HG03280 (cell line): ENCODE measurements around the gene ZNF763.
"Not testable (repeated sequence)": the region's sequence is repeated elsewhere in the genome, so short reads cannot be mapped to it uniquely, and the experiment has no call there.

Experiments used
- ATAC-seq: cut with Tn5 transposase; IDR thresholded peaks from one replicate; pipeline ENCODE4 v1.9.1; 2021; ENCODE audit warnings: mild to moderate bottlenecking, moderate library complexity; ENCODE audit not compliant: unreplicated experiment

Gene ZNF763

DNA sequence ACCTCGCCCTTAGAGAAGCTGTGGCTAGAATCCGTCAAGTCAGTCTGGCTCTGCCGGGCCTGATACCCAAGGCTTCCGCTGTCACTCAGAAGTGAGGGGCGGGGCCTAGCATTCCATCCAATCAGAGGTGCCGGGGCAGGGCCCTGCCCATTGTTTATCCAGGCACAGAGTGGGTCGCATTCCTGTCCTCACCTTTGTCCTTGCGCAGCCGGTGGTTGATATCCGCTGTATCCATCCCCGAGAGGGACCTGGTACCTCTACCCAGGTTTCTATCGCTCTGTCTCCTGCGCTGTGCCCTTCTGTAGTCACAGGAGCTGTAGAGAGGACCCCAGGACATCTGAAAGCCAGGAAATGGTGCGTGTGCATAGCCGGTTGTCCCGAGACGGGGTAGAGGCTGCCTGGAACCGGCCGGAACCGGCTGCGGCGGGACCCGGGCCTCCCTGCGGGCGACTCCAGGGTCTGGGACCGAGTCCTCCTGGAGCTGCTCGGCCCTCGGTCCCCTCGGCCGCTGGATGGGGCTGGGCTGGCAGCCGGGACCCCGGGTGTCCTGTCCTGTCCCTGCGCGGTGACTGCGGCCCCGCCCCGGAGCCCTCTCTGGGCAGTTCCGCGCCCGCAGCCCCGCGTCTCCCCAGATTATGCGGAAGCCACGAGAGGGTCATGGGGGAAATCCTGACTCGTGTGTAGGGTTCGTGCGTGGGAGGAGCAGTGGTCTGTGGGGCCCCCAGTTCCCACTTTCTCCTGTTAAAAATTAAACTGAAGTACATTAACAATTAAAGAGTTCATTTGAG, at the start of gene ZNF763:
Gene ZNF763, plus strand, starts transcription at position 183 of the 788 bp plus-strand sequence. Its CDS starts 169 bp downstream, at position 352.
- ATAC-seq, result peak; percentile 94

DNA sequence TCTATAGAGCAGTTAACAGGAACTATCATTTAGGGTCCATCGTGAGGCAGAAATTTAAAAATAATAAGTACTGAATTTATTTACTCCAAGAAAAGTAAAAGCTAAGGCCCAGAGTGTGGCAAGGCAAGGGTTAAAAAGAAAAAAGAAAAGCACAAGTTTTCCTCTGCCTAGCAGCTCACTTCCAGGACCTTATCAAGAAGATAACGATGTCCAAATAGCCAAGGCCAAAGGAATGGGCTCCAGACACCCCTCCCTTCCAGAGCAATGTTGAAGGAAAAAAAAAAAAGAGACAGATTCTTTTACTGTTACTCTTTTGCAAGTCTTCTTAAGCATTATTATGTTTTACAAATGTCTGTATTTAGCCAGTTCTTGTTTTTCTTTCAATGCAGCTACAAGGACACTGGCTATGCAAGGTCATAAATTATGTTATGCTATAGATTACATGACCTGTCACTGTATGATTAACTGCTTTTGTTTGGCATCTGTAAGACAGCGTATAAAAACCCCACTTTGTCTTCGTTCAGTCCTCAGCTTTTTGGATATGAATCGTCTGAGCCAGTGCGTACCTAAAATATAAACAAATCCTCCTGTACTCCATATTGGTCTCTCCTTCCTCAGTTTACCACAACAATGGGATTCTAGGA, 42.9 kb upstream of the ZNF763 start:
- ATAC-seq, result no peak

DNA sequence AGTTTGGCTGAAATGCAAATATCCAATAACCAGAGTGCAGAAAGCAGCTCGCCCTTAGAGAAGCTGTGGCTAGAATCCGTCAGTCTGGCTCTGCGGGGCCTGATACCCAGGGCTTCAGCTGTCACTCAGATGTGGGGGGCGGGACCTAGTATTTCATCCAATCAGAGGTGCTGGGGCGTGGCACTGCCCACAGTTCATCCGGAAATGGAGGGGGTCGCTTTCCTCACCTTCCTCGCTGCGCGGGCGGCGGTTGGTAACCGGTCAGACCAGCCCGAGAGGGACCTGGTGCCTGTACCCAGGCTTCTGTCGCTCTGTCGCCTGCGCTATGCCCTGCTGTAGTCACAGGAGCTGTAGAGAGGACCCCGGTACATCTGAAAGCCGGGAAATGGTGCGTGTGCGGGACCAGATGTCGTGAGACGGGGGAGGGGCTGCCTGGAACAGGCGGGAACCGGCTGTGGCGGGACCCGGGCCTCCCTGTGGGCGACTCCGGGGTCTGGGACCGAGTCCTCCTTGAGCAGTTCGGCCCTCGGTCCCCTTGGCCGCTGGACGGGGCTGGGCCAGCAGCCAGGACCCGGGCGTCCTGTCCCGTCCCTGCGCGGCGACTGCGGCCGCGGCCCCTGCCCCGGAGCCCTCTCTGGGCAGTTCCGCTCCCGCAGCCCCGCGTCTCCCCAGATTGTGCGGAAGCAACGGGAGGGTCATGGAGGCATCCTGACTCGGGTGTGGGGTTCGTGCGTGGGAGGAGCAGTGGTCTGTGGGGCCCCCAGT, 39.8 kb upstream of the ZNF763 start, which contains the start of gene ZNF700:
Gene ZNF700, plus strand, starts transcription at position 222 of the 765 bp plus-strand sequence. Its CDS starts 104 bp downstream, at position 326.
- peak; percentile 94 for ATAC-seq

DNA sequence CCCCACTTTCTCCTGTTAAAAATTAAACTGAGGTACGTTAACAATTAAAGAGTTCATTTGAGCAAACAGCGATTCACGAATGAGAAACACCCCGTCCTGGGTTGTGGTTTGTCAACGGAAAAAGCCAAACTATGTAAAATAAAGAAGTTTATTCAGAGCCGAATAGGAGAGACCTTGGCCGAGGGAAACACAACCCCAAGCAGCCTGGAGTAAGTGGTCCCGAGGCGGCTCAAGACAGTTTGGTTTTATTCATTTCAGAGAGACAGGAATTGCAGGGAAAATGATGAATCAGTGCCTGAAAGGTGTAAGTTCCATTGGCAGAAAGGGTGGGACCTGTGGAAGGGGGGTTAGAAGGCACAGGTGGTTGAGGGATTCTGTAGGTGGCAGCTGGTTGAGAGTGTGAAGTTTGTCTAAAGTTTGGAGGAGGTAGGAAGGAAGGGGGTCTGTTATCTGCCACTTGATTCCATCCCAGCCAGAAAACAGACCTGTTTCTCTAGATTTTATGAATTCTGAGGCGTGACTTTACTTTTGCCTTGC, 39.1 kb upstream of the ZNF763 start:
- ATAC-seq, result not testable (repeated sequence)

DNA sequence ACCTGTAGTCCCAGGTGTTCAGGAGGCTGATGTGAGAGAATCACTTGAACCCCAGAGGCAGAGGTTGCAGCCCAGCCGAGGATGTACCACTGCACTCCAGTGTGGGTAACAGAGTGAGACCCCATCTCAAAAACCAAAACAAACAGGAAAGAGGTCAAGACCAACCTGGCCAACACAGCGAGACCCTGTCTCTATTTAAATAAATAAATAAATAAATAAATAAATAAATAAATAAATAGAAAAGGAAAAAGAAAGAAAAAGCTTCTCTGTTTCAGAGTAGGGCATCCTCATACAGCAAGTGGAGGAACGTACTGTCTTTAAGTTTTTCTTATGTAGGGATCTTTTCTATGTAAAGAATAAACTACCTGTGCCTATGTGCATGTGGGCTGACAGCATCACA, 37.6 kb upstream of the ZNF763 start:
- no peak for ATAC-seq

DNA sequence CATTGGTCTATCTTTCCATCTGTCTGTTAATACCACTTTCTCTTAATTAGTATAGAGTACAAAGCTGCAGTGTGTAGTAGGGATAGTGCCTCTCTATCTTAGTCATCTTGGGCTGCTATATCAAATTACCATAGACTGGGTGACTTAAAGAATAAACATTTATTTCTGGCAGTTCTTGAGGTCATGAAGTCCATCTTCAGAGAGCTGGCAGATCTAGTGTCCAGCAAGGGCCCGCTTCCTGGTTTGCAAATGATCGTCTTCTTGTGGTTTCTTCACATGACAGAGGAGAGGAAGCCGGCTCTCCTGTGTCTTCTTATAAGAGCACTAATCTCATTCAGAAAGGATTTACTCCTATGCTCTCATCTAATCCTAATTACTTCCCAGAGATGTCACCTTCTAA, 33.8 kb upstream of the ZNF763 start:
- ATAC-seq, result no peak

DNA sequence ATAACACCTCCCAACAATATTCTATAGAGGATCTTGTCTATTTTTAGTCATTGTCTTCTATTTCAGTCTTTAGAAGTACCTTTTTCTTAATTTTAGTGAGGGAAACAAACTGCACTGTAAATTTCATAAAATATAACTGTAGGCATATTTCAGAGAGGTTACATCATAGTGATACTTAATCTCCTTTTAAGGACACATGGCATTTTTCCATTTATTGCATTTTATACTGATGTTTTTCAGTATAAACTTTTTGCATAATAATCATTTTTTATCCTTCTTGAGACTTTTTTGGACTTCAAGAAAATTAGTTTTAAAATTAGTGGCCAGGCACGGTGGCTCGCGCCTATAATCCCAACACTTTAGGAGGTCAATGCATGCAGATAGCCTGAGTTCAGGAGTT, 33.3 kb upstream of the ZNF763 start:
- ATAC-seq, result no peak

DNA sequence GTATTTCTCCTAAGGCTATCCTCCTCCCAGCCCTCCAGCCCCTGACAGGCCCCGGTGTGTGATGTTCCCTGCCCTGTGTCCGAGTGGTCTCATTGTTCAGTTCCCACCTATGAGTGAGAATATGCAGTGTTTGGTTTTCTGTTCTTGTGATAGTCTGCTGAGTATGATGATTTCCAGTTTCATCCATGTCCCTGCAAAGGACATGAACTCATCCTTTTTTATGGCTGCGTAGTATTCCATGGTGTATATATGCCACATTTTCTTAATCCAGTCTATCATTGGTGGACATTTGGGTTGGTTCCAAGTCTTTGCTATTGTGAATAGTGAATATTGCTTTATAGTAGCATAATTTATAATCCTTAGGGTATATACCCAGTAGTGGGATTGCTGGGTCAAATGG, 29.0 kb upstream of the ZNF763 start:
- ATAC-seq, result not testable (repeated sequence)

DNA sequence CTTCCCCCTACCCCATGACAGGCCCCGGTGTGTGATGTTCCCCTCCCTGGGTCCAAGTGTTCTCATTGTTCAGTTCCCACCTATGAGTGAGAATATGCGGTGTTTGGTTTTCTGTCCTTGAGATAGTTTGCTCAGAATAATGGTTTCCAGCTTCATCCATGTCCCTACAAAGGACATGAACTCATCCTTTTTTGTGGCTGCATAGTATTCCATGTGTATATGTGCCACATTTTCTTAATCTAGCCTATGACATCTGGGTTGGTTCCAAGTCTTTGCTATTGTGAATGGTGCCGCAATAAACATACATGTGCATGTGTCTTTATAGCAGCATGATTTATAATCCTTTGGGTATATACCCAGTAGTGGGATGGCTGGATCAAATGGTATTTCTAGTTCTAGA, 26.5 kb upstream of the ZNF763 start:
- not testable (repeated sequence) for ATAC-seq

DNA sequence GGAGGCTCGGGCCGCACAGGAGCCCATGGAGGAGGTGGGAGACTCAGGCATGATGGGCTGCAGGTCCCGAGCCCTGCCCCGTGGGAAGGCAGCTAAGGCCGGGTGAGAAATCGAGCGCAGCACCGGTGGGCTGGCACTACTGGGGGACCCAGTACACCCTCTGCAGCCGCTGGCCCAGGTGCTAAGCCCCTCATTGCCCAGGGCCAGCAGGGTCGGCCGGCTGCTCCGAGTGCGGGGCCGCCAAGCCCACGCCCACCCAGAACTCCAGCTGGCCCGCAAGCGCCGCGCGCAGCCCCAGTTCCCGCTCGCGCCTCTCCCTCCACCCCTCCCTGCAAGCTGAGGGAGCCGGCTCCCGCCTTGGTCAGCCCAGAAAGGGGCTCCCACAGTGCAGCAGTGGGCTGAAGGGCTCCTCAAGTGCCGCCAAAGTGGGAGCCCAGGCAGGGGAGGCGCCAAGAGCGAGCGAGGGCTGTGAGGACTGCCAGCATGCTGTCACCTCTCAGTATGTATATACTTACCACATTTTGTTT, 23.4 kb upstream of the ZNF763 start:
- not testable (repeated sequence) for ATAC-seq

DNA sequence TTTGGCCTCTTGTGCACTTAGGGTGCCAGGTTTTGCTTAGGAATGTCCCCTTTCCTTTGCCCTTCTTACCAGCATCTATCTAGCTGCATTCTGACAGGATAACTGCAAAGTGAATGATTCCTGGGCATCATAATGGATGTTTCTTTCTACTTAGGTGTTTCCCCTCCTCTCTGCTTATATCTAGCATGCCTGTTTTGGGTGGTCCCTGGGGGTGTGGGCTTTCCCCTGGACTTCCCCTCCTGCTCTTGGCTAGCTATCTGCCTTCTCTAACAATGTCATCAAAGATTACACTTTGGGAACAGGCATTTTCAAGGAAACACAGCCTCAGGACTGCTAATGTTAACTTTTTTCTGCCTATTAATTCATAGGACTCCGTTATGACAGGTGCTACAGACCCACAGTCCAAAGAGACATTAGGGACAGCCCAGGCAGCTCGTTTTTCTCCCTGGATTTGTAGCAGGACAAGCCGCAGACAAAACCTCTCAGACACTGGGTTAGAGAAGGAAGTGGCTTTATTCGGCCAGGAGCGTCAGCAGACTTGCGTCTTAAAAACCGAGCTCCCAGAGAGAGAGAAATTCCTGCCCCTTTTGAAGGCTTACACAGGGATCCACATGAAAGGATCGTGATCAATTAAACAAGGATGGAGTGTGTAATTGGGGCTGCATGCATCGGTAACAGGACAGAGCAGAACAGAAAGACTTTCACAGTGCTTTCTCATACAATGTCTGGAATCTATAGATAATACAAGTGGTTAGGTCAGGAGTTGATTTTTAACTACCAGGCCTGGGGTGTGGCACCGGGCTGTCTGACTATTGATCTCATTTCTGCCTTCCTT, 22.6 kb upstream of the ZNF763 start:
- ATAC-seq, result no peak

DNA sequence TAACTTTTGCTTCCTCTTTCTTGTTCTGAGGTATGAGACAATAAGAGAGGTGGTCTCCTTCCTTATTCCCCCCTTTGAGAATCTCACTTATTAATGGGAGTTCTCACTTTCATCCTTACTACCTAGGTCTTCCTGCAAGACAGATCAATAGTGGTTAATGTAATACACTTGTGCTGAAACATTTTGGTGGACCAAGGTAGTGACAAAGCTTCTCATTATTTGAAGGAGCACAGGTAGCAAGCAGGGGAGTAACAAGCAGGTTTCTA, 22.1 kb upstream of the ZNF763 start:
- no peak for ATAC-seq

DNA sequence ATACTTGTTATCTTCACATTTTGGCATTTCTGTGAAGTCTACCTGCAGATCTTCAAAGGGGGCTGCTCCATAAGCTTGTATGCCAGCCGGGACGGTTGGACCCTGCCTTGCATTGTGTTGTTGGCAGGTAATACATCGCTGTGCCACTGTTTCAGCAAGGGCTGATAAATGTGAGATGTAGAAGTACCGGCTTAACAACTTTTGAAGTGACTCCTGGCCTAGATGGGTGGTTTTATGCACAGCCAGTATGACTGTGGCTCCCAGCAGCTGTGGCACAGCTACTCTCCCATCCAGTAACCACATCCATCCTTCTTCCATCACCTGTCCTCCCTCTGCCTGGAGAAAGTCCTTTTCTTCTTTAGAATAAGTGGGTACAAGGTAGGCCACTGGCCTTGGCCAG, 20.2 kb upstream of the ZNF763 start:
- no peak for ATAC-seq

DNA sequence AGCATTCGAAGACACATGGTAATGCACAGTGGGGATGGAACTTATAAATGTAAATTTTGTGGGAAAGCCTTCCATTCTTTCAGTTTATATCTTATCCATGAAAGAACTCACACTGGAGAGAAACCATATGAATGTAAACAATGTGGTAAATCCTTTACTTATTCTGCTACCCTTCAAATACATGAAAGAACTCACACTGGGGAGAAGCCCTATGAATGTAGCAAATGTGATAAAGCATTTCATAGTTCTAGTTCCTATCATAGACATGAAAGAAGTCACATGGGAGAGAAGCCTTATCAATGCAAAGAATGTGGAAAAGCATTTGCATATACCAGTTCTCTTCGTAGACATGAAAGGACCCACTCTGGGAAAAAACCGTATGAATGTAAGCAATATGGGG, 16.2 kb upstream of the ZNF763 start:
- ATAC-seq, result no peak

DNA sequence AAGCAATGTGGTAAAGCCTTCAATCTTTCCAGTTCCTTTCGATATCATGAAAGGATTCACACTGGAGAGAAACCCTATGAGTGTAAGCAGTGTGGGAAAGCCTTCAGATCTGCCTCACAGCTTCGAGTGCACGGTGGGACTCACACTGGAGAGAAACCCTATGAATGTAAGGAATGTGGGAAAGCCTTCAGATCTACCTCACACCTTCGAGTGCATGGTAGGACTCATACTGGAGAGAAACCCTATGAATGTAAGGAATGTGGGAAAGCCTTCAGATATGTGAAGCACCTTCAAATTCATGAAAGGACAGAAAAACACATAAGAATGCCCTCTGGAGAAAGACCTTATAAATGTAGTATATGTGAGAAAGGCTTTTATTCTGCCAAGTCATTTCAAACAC, 15.6 kb upstream of the ZNF763 start:
- ATAC-seq, result no peak

DNA sequence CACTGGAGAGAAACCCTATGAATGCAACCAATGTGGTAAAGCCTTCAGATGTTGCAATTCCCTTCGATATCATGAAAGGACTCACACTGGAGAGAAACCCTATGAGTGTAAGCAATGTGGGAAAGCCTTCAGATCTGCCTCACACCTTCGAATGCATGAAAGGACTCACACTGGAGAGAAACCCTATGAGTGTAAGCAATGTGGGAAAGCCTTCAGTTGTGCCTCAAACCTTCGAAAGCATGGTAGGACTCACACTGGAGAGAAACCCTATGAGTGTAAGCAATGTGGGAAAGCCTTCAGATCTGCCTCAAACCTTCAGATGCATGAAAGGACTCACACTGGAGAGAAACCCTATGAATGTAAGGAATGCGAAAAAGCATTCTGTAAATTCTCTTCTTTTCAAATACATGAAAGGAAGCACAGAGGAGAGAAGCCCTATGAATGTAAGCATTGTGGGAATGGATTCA, 15.2 kb upstream of the ZNF763 start:
- ATAC-seq, result not testable (repeated sequence)

DNA sequence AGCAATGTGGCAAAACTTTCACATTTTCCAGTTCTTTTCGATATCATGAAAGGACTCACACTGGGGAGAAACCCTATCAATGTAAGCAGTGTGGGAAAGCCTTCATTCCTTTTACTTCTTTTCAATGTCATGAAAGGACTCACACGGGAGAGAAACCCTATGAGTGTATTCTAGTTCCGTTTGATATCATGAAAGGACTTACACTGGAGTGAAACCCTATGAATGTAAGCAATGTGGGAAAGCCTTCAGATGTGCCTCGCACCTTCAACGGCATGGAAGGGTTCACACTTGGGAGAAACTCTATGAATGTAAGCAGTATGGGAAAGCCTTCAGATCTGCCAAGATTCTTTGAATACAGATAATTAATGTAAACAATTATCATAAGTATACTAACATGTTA, 14.5 kb upstream of the ZNF763 start:
- ATAC-seq, result no peak

DNA sequence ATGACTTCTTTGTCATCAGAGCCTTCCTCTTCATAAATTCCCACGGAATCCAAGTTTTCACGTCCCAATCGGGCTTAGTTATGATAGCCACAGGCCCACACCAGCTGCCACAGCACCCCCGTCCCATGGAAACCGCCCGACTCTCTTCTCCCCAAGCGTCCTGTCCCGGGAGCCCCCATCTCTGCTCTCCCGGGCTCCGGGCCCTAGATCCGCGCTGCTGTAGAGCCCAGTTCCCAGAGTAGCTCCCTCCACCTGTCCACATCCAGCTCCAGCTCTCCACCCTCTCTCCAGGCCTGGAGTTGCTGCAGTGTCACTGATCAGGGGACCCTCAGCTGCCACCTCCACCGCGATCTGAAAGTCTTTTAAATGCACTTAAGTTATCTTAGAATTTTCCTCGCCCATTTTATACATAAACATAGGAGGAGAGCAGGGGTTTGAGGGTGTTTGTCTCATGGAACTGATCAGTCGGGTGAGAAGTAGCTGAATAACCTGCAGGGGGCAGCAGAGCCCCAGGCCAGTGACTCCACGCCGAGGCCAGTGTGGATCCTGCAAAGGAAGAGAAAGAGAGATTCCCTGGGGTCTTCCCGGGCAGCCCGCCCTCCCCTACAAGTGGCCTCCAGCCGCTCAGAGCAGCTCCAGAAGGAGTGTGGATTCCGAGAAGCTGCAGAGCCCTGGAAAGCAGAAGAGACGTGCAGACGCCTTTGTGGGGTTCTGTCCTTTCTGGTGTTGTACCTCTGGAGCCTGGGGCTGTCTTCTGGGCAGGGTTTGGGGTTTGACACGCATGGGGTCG, 1.1 kb upstream of the ZNF763 start:
- ATAC-seq, result no peak

DNA sequence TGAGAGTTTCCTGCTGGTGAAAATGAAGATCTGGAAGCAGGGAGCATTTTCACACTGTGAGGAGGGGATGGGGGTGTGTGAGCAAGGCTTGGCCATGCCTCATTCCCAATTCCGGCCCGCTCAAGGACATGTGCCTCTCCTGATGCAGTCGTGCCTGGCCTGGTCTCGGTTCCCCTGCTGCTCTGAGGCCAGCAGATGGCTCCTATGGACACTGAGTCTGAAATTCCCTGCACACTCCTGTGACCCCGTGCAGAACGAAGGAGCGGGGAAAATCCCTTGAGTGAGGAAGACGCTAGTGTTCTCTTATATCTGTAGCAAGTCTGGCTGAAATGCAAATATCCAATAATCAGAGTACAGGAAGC, 363 bp upstream of the ZNF763 start:
- no peak for ATAC-seq

DNA sequence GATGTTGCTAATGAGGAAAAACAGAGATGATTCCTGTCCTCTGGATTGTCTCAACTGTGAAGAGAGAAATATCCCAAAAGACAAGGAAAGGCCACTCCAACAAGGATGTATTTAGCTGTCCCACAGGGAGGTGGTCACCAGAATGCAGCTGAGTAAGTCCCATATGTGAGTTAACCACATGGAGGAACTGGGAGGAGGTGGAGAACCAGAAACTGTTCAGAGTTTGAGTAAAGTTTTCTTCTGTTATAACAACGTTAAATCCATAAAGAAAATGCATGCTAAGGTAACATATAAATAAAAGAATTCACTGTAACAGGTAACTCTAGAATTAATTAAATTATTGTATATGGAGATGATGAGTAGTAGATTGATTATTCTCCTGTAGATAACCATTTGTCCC, 5.3 kb downstream of the ZNF763 start:
- no peak for ATAC-seq
